Measurements from ENCODE around the gene HPCAL1.

DNA sequence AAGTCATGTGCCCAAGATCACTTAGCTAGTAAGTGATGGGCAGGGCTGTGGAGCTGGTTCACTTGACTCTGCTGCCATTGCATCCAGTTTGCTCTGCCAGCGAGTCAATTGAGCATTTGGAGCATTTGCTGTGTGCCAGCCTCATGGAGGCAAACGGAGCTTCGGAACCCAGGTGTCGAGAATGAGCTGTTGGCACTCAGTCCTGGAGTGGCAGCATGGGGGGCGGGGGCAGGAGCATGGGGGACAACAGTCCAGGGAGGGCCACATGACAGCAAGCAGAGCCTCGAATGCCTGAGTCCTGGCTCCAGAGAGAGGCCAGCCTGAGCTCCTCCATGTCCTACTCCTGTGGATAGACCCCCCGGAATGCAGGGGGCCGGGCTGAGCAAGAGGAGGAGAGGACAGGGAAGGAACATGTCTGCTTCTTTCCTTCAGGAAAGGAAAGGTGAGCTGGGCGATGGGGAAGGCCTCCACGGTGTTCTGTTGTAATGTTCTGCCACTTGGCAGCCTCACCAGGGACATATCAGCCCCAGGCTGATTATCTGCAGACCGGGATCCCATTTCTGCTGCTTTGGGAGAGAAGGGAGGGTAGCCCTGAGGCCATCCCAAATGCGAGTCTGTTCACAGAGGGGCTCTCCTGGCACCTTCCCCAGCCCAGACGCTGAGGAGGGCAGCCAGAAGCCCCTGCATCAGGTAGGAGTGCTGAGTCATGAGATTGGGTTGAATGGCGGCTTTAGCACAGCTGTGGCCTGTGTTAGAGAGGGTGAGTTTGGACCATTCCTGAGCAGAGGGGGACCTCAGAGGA, 59.6 kb downstream of the HPCAL1 start:
- TF ChIP-seq, protein P1, sequence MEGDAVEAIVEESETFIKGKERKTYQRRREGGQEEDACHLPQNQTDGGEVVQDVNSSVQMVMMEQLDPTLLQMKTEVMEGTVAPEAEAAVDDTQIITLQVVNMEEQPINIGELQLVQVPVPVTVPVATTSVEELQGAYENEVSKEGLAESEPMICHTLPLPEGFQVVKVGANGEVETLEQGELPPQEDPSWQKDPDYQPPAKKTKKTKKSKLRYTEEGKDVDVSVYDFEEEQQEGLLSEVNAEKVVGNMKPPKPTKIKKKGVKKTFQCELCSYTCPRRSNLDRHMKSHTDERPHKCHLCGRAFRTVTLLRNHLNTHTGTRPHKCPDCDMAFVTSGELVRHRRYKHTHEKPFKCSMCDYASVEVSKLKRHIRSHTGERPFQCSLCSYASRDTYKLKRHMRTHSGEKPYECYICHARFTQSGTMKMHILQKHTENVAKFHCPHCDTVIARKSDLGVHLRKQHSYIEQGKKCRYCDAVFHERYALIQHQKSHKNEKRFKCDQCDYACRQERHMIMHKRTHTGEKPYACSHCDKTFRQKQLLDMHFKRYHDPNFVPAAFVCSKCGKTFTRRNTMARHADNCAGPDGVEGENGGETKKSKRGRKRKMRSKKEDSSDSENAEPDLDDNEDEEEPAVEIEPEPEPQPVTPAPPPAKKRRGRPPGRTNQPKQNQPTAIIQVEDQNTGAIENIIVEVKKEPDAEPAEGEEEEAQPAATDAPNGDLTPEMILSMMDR (conservative IDR thresholded peaks at IDR 0.05; ENCODE audit: low read depth in 2 of 2): no peak
- no peak for TF ChIP-seq POLR2AphosphoS5 (IDR thresholded peaks at IDR 0.05; ENCODE audit: low read depth)

Measured in GM23338 (cell line).